Measurements from ENCODE around the gene TPST1. TPM values are rescaled to one million over a fixed set of nuclear protein-coding genes. Genes with fewer than 3 reads are reported as not detected.

The TPST1 gene
- total and polyA plus RNA-seq, 12 donors = 2.0 to 7.3 (median 4.7) TPM

DNA sequence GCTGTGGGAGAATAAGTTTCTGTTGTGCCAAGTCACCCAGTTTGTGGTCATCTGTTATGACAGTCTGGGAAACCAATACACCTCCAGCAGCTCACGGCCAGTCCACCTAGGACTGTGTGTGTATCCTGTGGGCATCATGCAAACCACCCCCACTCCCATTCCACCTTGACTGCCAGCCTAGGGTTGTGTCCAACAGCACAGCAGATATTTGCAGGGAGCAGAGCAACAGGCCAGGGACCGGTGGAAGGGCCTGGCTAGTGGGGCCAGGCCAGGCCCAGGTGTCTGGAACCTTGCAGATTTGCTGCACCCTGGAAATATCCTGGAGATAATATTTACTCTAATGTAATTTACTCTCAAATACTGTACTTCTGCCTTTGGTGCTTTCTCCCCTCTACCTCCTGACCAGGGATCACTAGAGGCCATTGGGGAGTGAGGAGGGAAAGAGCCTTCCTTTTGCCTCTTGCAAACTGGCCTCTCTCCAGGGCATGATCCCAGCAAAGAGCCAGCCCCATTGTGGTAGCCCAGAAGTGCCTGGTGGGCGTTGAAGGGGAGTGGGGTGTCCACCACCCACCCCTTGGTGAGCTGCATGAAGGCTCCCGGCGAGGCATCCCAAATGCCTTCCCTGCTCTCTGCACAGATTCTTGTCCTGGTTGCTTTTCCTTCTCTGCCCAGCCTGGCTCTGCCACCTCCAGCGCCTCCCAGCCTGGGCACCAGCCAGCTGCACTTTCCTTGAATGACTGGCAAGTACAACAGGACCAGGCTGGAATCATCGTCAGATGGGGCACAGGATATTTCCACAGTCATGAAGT lies 15.2 kb upstream of the TPST1 start:
- Histone ChIP-seq H3K27me3 (no peaks in the 10 kb centered on the region), H3K9me3 (peaks cover 0 to 5% (median 0%) of the 10 kb centered on the region in 11 donors), H3K4me1 (no peaks in the 10 kb centered on the region), H3K36me3 (no peaks in the 10 kb centered on the region), H3K4me3 (no peak overlapping the region), H3K27ac (no peak overlapping the region)
- no peak for ATAC-seq
- TF ChIP-seq, protein P1, sequence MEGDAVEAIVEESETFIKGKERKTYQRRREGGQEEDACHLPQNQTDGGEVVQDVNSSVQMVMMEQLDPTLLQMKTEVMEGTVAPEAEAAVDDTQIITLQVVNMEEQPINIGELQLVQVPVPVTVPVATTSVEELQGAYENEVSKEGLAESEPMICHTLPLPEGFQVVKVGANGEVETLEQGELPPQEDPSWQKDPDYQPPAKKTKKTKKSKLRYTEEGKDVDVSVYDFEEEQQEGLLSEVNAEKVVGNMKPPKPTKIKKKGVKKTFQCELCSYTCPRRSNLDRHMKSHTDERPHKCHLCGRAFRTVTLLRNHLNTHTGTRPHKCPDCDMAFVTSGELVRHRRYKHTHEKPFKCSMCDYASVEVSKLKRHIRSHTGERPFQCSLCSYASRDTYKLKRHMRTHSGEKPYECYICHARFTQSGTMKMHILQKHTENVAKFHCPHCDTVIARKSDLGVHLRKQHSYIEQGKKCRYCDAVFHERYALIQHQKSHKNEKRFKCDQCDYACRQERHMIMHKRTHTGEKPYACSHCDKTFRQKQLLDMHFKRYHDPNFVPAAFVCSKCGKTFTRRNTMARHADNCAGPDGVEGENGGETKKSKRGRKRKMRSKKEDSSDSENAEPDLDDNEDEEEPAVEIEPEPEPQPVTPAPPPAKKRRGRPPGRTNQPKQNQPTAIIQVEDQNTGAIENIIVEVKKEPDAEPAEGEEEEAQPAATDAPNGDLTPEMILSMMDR (IDR thresholded peaks at IDR 0.05) = no peak
- 92% methylated on average over 7 of the region's 7 CpGs for WGBS, 2 donors
- DNase-seq = no peak
- intact Hi-C loops (cut with DNase I) = no loop called here

DNA sequence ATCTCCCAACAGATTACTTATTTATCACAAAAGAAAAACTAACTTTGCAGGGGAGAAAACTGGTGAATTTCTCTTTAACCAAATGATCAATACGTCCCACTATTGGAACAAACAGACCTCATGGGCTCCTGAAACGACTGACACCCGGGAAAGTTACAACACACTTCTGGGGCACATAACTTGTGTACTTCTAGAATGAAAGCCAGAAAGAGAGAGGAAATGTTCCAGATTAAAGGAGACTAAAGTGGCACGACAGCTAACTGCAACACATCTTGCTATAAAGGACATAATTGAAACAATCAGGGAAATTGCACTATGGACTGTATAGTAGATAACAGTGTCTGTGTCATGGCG lies 14.7 kb upstream of the TPST1 start:
- no peaks in the 10 kb centered on the region for H3K36me3 ChIP-seq
- H3K9me3 ChIP-seq = peaks cover 0 to 5% (median 0%) of the 10 kb centered on the region in 11 donors
- intact Hi-C loops (cut with DNase I) = no loop called here
- no peak for DNase-seq
- H3K4me3 ChIP-seq = no peak overlapping the region
- ATAC-seq = no peak
- no peaks in the 10 kb centered on the region for H3K27me3 ChIP-seq
- WGBS, 2 donors = 81 to 89% methylated on average over 5 of the region's 5 CpGs
- TF ChIP-seq, protein P1 (IDR thresholded peaks at IDR 0.05) = no peak
- H3K27ac ChIP-seq = no peak overlapping the region
- H3K4me1 ChIP-seq = no peaks in the 10 kb centered on the region

DNA sequence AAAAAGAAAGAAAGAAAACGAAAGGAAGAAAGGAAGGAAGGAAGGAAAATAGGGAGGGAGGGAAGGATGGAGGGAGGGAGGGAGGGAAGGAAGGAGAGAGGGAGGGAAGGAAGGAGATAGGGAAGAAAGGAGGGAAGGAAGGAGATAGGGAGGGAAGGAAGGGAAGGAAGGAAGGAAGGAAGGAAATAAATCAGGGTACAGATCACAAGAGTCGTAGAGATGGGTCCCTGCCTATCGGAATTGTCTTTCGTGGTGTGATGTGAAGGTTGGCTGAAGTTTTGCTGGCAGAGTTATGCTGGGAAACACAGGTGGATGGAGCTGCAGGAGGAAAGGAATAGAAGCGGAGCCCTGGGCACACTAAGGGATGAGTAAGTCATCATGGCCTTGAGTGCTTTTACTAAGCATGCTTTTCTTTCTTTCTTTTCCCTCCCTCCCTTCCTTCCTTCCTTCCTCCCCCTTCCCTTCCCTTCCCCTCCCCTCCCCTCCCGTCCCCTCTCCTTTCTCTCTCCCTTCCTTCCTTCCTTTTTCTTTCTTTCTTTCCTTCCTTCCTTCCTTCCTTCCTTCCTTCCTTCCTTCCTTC lies 11.9 kb upstream of the TPST1 start:
- WGBS, 2 donors = 59 to 63% methylated on average over 5 to 6 of the region's 6 CpGs
- intact Hi-C loops (cut with DNase I) = no loop called here
- DNase-seq = no peak
- ATAC-seq = no peak
- no peak overlapping the region for H3K4me3 ChIP-seq
- no peaks in the 10 kb centered on the region for H3K36me3 ChIP-seq
- no peaks in the 10 kb centered on the region for H3K27me3 ChIP-seq
- no peaks in the 10 kb centered on the region for H3K9me3 ChIP-seq
- H3K4me1 ChIP-seq = no peaks in the 10 kb centered on the region
- TF ChIP-seq, protein P1 (IDR thresholded peaks at IDR 0.05) = no peak
- H3K27ac ChIP-seq = no peak overlapping the region

DNA sequence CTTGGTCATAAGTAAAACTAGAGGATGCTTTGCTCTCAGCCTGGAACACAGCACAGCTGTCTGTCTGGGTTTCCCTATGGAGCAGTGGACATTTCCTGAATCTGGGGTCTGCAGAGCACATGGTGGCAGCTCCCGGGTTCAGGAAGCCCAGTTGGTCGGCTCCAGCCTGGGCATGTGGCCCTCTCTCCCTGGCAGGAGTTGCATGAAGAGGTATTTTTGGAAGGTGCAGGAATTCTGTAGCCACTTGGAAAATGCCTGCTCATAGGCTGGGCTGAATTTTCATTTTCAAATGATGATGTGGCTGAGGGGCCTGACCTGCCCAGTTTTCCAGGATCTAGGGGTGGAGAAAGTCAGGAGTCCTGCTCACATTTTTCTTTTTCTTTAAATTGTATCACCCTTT lies 6.7 kb upstream of the TPST1 start:
- intact Hi-C loops (cut with DNase I) = no loop called here
- TF ChIP-seq, protein P1 (IDR thresholded peaks at IDR 0.05) = no peak
- no peaks in the 10 kb centered on the region for H3K9me3 ChIP-seq
- WGBS, 2 donors = 12 to 26% methylated on average over 2 of the region's 2 CpGs
- H3K27me3 ChIP-seq = no peaks in the 10 kb centered on the region
- H3K4me3 ChIP-seq = no peak overlapping the region
- H3K36me3 ChIP-seq = no peaks in the 10 kb centered on the region
- H3K27ac ChIP-seq = no peak overlapping the region
- DNase-seq (no peak), ATAC-seq (peak in 2 of 8 donors; percentile 31 to 42)
- no peaks in the 10 kb centered on the region for H3K4me1 ChIP-seq
